GM23338 (cell line): ENCODE data around the gene SERPINB13.

Experiments
- POLR2AphosphoS5 ChIP-seq: IDR thresholded peaks from 2 replicates; pipeline ENCODE4 v1.6.1; 2016; ENCODE audit warnings: antibody characterized with exemption, low read depth
- TF ChIP-seq, protein P1 (sequence below), 2 experiments: fragments of 200-600 bp in 1 of 2; sonication (generic) in 1 of 2; conservative IDR thresholded peaks; 2 replicates each; pipeline versions ENCODE4 v1.5.1 to v1.6.1; 2016 to 2017; ENCODE audit warnings: antibody characterized with exemption in 2 of 2, low read depth in 2 of 2, mild to moderate bottlenecking in 2 of 2, moderate library complexity in 1 of 2

DNA sequence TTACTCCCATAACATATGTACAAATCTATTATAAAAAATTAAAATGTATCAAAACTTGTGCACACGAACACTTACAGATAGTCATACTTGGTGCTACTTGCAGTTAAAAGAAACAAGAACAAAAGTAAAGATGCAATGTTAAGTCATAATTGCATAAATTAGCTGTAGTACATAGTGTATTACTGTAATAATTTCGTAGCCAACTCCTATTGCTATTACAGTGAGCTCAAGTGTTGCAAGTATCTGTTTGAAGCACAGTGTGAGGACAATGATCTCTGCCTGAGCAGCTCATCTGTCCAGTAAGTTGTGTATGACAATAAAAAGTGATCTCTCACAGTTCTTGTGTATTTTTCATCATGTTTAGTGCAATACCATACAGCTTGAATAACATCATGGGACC, 7.5 kb upstream of the SERPINB13 start:
- TF ChIP-seq, protein P1, sequence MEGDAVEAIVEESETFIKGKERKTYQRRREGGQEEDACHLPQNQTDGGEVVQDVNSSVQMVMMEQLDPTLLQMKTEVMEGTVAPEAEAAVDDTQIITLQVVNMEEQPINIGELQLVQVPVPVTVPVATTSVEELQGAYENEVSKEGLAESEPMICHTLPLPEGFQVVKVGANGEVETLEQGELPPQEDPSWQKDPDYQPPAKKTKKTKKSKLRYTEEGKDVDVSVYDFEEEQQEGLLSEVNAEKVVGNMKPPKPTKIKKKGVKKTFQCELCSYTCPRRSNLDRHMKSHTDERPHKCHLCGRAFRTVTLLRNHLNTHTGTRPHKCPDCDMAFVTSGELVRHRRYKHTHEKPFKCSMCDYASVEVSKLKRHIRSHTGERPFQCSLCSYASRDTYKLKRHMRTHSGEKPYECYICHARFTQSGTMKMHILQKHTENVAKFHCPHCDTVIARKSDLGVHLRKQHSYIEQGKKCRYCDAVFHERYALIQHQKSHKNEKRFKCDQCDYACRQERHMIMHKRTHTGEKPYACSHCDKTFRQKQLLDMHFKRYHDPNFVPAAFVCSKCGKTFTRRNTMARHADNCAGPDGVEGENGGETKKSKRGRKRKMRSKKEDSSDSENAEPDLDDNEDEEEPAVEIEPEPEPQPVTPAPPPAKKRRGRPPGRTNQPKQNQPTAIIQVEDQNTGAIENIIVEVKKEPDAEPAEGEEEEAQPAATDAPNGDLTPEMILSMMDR (conservative IDR thresholded peaks at IDR 0.05; ENCODE audit: low read depth in 2 of 2): no peak
- TF ChIP-seq POLR2AphosphoS5: no peak
